ENCODE results near the gene RASA2. TPM values are rescaled to one million over a fixed set of nuclear protein-coding genes. Genes with fewer than 3 reads are reported as not detected.

The RASA2 gene
- total and polyA plus RNA-seq, 2 experiments from 2014 or later, result 16.6 to 28.6 TPM

DNA sequence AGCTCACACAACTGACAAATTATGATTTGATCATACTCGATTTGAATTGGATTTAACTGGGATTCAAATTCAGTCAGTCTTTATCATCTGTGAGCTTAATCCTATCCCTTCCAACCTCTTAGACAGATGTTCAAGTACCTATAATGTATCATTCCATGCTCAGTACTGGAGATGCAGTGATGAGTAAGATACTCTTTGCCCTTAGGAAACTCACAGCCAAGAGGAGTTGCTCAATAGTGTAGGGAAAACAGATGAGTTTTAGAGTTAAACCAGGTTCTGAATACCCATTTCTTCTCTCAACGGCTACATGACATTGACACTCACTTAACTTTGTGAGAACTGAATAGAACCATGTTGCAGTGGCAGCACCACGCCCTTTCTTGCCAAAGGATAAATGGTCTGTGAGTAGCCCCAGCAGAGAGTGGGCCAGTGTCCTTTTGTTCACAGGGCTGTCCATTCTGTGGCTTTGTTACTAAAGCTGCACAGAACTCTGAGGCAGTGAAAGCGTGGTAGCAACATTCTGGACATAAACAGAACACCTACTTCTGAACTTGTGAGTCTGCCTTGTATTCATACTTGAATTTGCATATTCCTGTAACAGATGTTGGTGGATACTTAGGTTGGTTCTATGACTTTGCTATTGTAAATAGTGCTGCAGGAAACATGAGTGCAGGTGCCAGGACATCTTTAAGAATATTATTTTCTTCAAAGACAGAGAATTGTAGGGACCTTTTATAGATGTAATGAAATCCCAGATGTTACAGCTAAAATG, 91.6 kb downstream of the RASA2 start:
- no peak for DNase-seq (ENCODE audit: low spot score)
- H3K4me3 Mint-ChIP-seq, result no peak overlapping the region
- H3K27ac Mint-ChIP-seq, result no peak overlapping the region

More for the DNA sequence above, 91.6 kb downstream of the RASA2 start:
- no peak overlapping the region for H3K4me2 ChIP-seq
- Mint-ChIP-seq H3K9me3 (no peaks in the 10 kb centered on the region), H3K36me3 (ENCODE audit: low read depth) (no peaks in the 10 kb centered on the region), H3K4me1 (no peaks in the 10 kb centered on the region), H3K27me3 (ENCODE audit: insufficient read depth, low read depth, poor library complexity) (no peaks in the 10 kb centered on the region)
- H3K36me3 ChIP-seq (ENCODE audit: insufficient read depth), result no peaks in the 10 kb centered on the region
- H3K79me2 ChIP-seq (replicated peaks; ENCODE audit: insufficient read depth), result no peaks in the 10 kb centered on the region
- no peaks in the 10 kb centered on the region for H3K27me3 ChIP-seq (ENCODE audit: insufficient read depth)
- ATAC-seq, result no peak
- H2AFZ ChIP-seq, result no peak overlapping the region
- no peaks in the 10 kb centered on the region for H3K4me1 ChIP-seq (ENCODE audit: insufficient read depth)
- H3F3A ChIP-seq (replicated peaks; ENCODE audit: low read depth), result no peaks in the 10 kb centered on the region
- H3K4me3 ChIP-seq, result no peak overlapping the region
- no peaks in the 10 kb centered on the region for H4K20me1 ChIP-seq (replicated peaks; ENCODE audit: insufficient read depth)
- no peak for TF ChIP-seq ZNF114 (CRISPR knock-in tag; IDR thresholded peaks at IDR 0.05)
- TF ChIP-seq CREB1 (CRISPR knock-in tag; IDR thresholded peaks at IDR 0.05; ENCODE audit: low read depth), result no peak
- TF ChIP-seq ZNF331 (CRISPR knock-in tag; IDR thresholded peaks at IDR 0.05; ENCODE audit: low read depth), result no peak
- TF ChIP-seq EZH2phosphoT487 (IDR thresholded peaks at IDR 0.05; ENCODE audit: unreplicated experiment), result no peak
- TF ChIP-seq JUNB (IDR thresholded peaks at IDR 0.05; ENCODE audit: unreplicated experiment), result no peak
- TF ChIP-seq, protein P1, sequence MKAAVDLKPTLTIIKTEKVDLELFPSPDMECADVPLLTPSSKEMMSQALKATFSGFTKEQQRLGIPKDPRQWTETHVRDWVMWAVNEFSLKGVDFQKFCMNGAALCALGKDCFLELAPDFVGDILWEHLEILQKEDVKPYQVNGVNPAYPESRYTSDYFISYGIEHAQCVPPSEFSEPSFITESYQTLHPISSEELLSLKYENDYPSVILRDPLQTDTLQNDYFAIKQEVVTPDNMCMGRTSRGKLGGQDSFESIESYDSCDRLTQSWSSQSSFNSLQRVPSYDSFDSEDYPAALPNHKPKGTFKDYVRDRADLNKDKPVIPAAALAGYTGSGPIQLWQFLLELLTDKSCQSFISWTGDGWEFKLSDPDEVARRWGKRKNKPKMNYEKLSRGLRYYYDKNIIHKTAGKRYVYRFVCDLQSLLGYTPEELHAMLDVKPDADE (IDR thresholded peaks at IDR 0.05), result no peak
- TF ChIP-seq NANOG (IDR thresholded peaks at IDR 0.05; ENCODE audit: borderline replicate concordance), result no peak
- TF ChIP-seq STAT1 (IDR thresholded peaks at IDR 0.05; ENCODE audit: unreplicated experiment), result no peak
- TF ChIP-seq EZH2 (IDR thresholded peaks at IDR 0.05; ENCODE audit: low read depth, unreplicated experiment), result no peak
- TF ChIP-seq POLR2AphosphoS5 (IDR thresholded peaks at IDR 0.05; ENCODE audit: low read depth), result no peak
- no peak for TF ChIP-seq REST (IDR thresholded peaks at IDR 0.05; ENCODE audit: unreplicated experiment)
- TF ChIP-seq ZNF462 (CRISPR knock-in tag; IDR thresholded peaks at IDR 0.05), result no peak
- TF ChIP-seq CTCF (conservative IDR thresholded peaks at IDR 0.05; ENCODE audit: low read depth in 2 of 2), result no peak
- H3K9me2 ChIP-seq (ENCODE audit: insufficient read depth), result no peaks in the 10 kb centered on the region
- H3K27ac ChIP-seq (ENCODE audit: low read depth), result no peak overlapping the region

All from GM23338 (cell line).